Upper lobe of left lung (tissue), 6 donors: ENCODE measurements around the gene OTUD7B. TPM values are rescaled to one million over a fixed set of nuclear protein-coding genes. Genes with fewer than 3 reads are reported as not detected.

Source experiments
- ATAC-seq, 2 donors: fragments of 200-7000 bp; cut with Tn5 transposase; one replicate each; pipeline ENCODE4 v1.9.1; 2022; ENCODE audit warnings: mild to moderate bottlenecking in 2 of 2, moderate library complexity in 2 of 2; ENCODE audit not compliant: low FRiP score in 2 of 2
- DNase-seq, 2 donors: peaks; one replicate each; pipeline ENCODE4 v3.0.0-alpha.2; 2019 to 2020
- H3K27ac ChIP-seq, 4 donors: fragments of 200-600 bp; sonication (generic); one replicate each; pipeline ENCODE4 v1.5.1; 2016 to 2019
- H3K27me3 ChIP-seq, 4 donors: fragments of 200-600 bp; sonication (generic); one replicate each; pipeline ENCODE4 v1.5.1; 2017 to 2019
- H3K36me3 ChIP-seq, 4 donors: fragments of 200-600 bp; sonication (generic); one replicate each; pipeline ENCODE4 v1.5.1; 2016 to 2019
- H3K4me1 ChIP-seq, 4 donors: fragments of 200-600 bp; sonication (generic); one replicate each; pipeline ENCODE4 v1.5.1; 2018 to 2019
- H3K4me3 ChIP-seq, 4 donors: fragments of 200-600 bp; sonication (generic); one replicate each; pipeline ENCODE4 v1.5.1; 2017 to 2019; ENCODE audit warnings: mild to moderate bottlenecking in 2 of 4, moderate library complexity in 1 of 4
- H3K9me3 ChIP-seq, 4 donors: fragments of 200-600 bp; sonication (generic); one replicate each; pipeline ENCODE4 v1.5.1; 2018 to 2019
- EP300 ChIP-seq, 4 donors: sonication (generic); formaldehyde crosslinking; IDR thresholded peaks; one replicate each; pipeline ENCODE4 v1.5.1; 2017; ENCODE audit warnings: antibody characterized with exemption in 4 of 4, control low read depth in 2 of 4
- POLR2A ChIP-seq, 4 donors: fragments of 450-650 bp; IDR thresholded peaks; one replicate each; pipeline ENCODE4 v1.5.1; 2016 to 2017; ENCODE audit warnings: antibody characterized with exemption in 4 of 4, mild to moderate bottlenecking in 2 of 4
- POLR2AphosphoS5 ChIP-seq, 2 donors: sonication (generic); formaldehyde crosslinking; IDR thresholded peaks; one replicate each; pipeline ENCODE4 v1.5.1; 2017; ENCODE audit warnings: antibody characterized with exemption in 2 of 2
- WGBS, 2 donors: methylation state at CpG; one replicate each; pipeline ENCODE4 v1.1.5; 2017 to 2018; 5-methylcytosine and 5-hydroxymethylcytosine counted together
- total RNA-seq, 6 donors: library from RNA; depleted of rRNA in 4 of 6; stranded (reverse); fragments of >200 nt in 4 of 6; gene quantifications; one replicate each; pipeline versions ENCODE4 v1.1.0 to v1.2.1, GENCODE V29; 2016 to 2021
- TF ChIP-seq, protein P1 (sequence below), 6 experiments: fragments of 450-650 bp in 4 of 6; fragments of 200-600 bp in 2 of 6; sonication (generic) in 2 of 6; IDR thresholded peaks; one replicate each; pipeline ENCODE4 v1.5.1; 2016 to 2019; ENCODE audit warnings: antibody characterized with exemption in 6 of 6
- donor health status: DM: no; HTN: no; CAD: no; lungs with moderate emphysema.
- donor health status: DM: no; HTN: yes; CAD: no; lungs with severe emphysema.

The OTUD7B gene
- total RNA-seq, 6 donors from 2014 or later = 22.0 to 44.8 (median 29.8) TPM

DNA sequence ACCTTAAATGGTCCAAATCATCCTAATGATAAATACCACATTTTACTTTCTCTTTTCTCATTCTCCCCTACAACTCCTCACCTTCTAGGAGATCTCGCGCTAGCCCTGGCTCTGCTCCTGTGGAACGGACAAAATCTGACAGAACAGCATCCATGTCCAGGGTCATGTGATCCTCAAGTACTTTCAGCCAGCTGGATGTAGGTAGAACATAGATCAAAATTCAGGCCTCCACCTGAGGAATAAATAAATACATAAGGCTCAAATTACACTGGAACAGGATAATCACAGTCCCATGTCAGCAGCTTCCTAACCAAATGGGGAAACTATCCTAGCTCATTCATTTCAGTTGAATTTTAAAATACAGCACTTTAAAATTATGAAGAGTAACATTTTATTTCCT, 33.2 kb downstream of the OTUD7B start:
- 80 to 89% methylated on average over 3 of the region's 3 CpGs for WGBS, 2 donors
- Histone ChIP-seq H3K27me3 (no peaks in the 10 kb centered on the region), H3K27ac (no peak overlapping the region), H3K9me3 (no peaks in the 10 kb centered on the region), H3K4me3 (no peak overlapping the region), H3K36me3 (peaks cover 11 to 44% (median 24%) of the 10 kb centered on the region in 4 donors), H3K4me1 (peaks cover 2 to 11% (median 4%) of the 10 kb centered on the region in 4 donors)
- no peak for ATAC-seq
- TF ChIP-seq EP300 (IDR thresholded peaks at IDR 0.05) (no peak), POLR2A (IDR thresholded peaks at IDR 0.05) (no peak), POLR2AphosphoS5 (IDR thresholded peaks at IDR 0.05) (no peak)
- TF ChIP-seq, protein P1, sequence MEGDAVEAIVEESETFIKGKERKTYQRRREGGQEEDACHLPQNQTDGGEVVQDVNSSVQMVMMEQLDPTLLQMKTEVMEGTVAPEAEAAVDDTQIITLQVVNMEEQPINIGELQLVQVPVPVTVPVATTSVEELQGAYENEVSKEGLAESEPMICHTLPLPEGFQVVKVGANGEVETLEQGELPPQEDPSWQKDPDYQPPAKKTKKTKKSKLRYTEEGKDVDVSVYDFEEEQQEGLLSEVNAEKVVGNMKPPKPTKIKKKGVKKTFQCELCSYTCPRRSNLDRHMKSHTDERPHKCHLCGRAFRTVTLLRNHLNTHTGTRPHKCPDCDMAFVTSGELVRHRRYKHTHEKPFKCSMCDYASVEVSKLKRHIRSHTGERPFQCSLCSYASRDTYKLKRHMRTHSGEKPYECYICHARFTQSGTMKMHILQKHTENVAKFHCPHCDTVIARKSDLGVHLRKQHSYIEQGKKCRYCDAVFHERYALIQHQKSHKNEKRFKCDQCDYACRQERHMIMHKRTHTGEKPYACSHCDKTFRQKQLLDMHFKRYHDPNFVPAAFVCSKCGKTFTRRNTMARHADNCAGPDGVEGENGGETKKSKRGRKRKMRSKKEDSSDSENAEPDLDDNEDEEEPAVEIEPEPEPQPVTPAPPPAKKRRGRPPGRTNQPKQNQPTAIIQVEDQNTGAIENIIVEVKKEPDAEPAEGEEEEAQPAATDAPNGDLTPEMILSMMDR (IDR thresholded peaks at IDR 0.05) = no peak
- no peak for DNase-seq

DNA sequence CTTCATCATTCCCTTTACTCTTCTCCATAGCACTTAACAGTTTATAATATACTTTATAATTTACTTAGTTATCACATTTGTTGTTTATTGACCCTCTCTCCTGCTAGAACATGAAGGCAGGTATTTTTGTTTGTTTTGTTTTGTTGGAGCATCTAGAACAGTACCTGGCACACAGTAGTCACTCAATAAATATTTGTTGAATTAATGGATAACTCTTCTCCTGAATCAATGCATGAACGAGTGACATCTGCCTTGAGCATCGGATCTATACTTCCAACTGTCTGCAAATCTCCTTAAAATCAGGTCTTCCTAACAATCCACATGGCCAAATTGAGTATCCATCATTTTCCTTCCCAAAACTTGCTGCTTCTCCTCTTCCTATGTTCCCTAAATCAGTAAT, 38.0 kb downstream of the OTUD7B start:
- ATAC-seq (no peak), DNase-seq (no peak)
- Histone ChIP-seq H3K9me3 (no peaks in the 10 kb centered on the region), H3K36me3 (peaks cover 17 to 81% (median 44%) of the 10 kb centered on the region in 4 donors), H3K27me3 (no peaks in the 10 kb centered on the region), H3K4me3 (no peak overlapping the region), H3K4me1 (no peaks in the 10 kb centered on the region), H3K27ac (no peak overlapping the region)
- WGBS, 2 donors = 94 to 98% methylated on average over 2 of the region's 2 CpGs
- TF ChIP-seq EP300 (IDR thresholded peaks at IDR 0.05) = no peak
- no peak for TF ChIP-seq POLR2AphosphoS5 (IDR thresholded peaks at IDR 0.05)
- no peak for TF ChIP-seq POLR2A (IDR thresholded peaks at IDR 0.05)
- TF ChIP-seq, protein P1 (IDR thresholded peaks at IDR 0.05) = no peak

DNA sequence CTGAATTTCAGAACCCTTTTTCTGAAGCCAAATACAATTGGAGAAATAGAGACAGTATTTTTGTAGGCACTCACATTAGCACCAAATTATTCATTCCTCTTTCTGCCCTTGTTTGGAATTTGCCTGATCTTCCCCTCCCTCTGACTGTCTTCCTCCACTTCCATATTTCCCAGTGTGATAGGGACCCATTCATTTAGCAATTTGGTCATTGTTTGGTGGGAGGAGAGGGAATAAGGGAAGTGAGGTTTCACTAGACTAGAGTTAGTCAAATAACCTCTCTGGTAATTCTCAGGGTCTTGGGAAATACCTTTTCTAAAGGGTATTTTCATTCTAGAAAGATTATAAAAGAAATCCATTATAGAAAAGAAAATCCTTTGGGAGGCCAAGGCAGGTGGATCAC, 42.9 kb downstream of the OTUD7B start:
- Histone ChIP-seq H3K36me3 (peaks cover 6 to 72% (median 47%) of the 10 kb centered on the region in 4 donors), H3K27ac (no peak overlapping the region), H3K27me3 (no peaks in the 10 kb centered on the region), H3K4me3 (no peak overlapping the region), H3K4me1 (peaks cover 9 to 17% (median 13%) of the 10 kb centered on the region in 4 donors), H3K9me3 (no peaks in the 10 kb centered on the region)
- no peak for TF ChIP-seq EP300 (IDR thresholded peaks at IDR 0.05)
- TF ChIP-seq POLR2A (IDR thresholded peaks at IDR 0.05) = no peak
- no peak for TF ChIP-seq POLR2AphosphoS5 (IDR thresholded peaks at IDR 0.05)
- TF ChIP-seq, protein P1 (IDR thresholded peaks at IDR 0.05) = no peak
- no peak for ATAC-seq
- DNase-seq = no peak

DNA sequence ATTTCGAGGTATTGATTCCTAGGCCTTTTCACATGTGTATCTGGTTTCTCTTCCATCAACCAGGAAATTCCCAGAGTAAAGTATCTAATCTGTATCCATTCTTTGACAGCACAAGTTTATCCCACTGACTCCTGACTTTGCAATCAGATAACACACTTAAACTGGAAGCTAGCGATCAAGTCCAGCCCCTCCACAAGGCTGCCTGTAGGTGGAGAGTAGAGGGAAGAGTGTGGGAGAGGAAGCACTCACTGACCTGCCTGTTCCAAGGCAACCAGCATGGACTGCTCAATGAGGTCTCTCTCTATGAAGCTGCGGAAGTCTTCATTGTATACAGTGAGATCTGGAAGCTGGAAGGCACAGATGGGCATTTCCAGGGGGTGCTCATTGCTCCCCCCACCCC, 43.5 kb downstream of the OTUD7B start:
- no peak for DNase-seq
- TF ChIP-seq, protein P1 (IDR thresholded peaks at IDR 0.05) = no peak
- TF ChIP-seq EP300 (IDR thresholded peaks at IDR 0.05) (no peak), POLR2A (IDR thresholded peaks at IDR 0.05) (no peak), POLR2AphosphoS5 (IDR thresholded peaks at IDR 0.05) (no peak)
- Histone ChIP-seq H3K27ac (no peak overlapping the region), H3K4me3 (no peak overlapping the region), H3K36me3 (peaks cover 6 to 66% (median 47%) of the 10 kb centered on the region in 4 donors), H3K9me3 (no peaks in the 10 kb centered on the region), H3K27me3 (no peaks in the 10 kb centered on the region), H3K4me1 (peaks cover 15 to 23% (median 19%) of the 10 kb centered on the region in 4 donors)
- 89 to 91% methylated on average over 3 of the region's 3 CpGs for WGBS, 2 donors
- no peak for ATAC-seq

DNA sequence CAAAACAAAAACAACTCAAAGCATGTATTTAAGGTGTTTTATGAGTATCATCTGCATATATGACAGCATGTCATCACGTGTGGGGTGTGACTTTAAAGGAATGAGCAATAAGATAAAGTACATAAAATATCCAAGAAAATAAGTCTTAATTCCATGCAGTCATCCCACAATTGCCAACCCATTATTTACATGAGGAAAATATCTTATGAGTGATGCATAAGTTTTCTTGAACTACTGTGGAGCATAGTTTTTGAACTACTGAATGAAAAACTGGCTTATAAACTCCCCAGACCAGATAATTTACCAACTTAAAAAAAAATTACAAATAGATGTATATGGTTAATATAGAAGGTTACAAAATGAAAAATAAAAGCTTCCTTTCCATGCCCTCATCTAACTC, 44.1 kb downstream of the OTUD7B start:
- ATAC-seq (no peak), DNase-seq (no peak)
- H3K9me3 ChIP-seq = no peaks in the 10 kb centered on the region
- no peak overlapping the region for H3K27ac ChIP-seq
- H3K4me1 ChIP-seq = peaks cover 15 to 26% (median 21%) of the 10 kb centered on the region in 4 donors
- H3K36me3 ChIP-seq = peaks cover 6 to 61% (median 47%) of the 10 kb centered on the region in 4 donors
- WGBS, 2 donors = 86 to 90% methylated on average over 1 of the region's 1 CpG
- no peak overlapping the region for H3K4me3 ChIP-seq
- H3K27me3 ChIP-seq = no peaks in the 10 kb centered on the region
- TF ChIP-seq POLR2AphosphoS5 (IDR thresholded peaks at IDR 0.05) (no peak), EP300 (IDR thresholded peaks at IDR 0.05) (no peak), POLR2A (IDR thresholded peaks at IDR 0.05) (no peak)
- TF ChIP-seq, protein P1 (IDR thresholded peaks at IDR 0.05) = no peak
